Posterior vena cava (tissue), 2 donors: ENCODE data around the gene ARRDC5. TPM values are rescaled to one million over a fixed set of nuclear protein-coding genes. Genes with fewer than 3 reads are reported as not detected.
"Not testable (repeated sequence)": the region's sequence is repeated elsewhere in the genome, so short reads cannot be mapped to it uniquely, and the experiment has no call there.

Source experiments
- DNase-seq: peaks from one replicate; pipeline ENCODE4 v3.0.0-alpha.2; 2020; ENCODE audit warnings: low spot score
- intact Hi-C, 2 donors: fragments of 100-400 bp; cut with DNase I; formaldehyde crosslinking; loops; one replicate each; pipeline versions ENCODE4 v1.14.1 to v1.14.2; 2022 to 2023
- microRNA-seq, 2 donors: library from miRNA; unstranded; fragments of <30 nt; microRNA quantifications; one replicate each; pipeline ENCODE4 v1.2.0, GENCODE V29; 2020 to 2021; ENCODE audit warnings: borderline microRNAs expressed in 2 of 2
- total RNA-seq, 2 donors: library from RNA; stranded (reverse); fragmentation: NEBNext Ultra II Directional; extraction: Animal tissue kit (Norgen Biotek cat#: 25700); gene quantifications; one replicate each; pipeline ENCODE4 v1.2.1, GENCODE V29; 2021
- donor health status: DM: yes; HTN: yes; CAD: no.
- donor health status: DM: yes; HTN: yes; CAD: no.

The ARRDC5 gene
- total RNA-seq, 2 donors from 2014 or later = 0.29 to 0.56 TPM

DNA sequence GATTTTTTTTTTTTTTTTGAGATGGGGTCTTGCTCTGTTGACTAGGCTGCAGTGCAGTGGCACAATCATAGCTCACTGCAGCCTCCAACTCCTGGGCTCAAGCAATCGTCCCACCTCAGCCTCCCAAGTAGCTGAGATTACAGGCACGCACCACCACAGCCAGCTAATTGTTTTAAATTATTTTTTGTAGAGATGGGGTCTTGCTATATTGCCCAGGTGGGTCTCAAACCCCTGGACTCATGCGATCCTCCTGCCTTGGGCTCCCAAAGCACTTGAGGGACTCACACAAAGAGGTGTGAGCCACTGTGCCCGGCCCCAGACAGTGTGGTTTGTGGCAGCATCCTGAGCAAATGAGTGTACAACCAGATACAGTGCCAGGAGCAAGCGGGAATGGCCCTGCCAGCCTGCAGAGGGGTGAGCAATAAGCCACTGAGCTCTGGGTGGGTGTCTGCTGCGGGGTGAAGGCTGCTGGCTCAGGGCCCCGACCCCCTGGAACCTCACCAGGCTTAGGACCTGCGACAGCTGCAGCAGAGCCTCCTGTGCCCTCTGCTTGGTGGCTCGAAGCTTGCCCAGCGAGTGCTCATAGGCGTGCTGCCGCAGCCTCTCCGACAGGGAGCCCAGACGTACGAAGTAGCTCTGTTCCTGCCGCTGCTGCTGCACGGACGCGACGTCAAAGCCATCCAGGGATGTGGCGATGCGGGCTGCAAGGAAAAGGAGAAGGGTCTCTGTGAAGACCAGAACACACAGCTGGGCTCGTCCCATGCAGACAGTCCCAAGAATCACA lies 55.3 kb downstream of the ARRDC5 start:
- intact Hi-C loops = loop anchor here in 1 of 2 donors (1.0 kb wide), 1 partner anchor 38 kb away; no protein-coding TSS in a partner anchor

DNA sequence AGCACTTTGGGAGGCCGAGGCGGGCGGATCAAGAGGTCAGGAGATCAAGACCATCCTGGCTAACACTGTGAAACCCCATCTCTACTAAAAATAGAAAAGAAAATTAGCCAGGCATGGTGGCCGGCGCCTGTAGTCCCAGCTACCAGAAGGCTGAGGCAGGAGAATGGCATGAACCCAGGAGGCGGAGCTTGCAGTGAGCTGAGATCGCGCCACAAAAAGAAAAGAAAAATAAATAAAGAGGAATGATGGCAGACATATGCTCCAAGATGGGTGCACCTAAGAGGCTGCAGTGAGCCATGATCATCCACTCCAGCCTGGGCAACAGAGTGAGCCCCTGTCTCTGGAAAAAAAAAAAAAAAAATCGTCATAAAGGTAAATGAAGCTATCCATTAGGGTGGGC lies 56.7 kb downstream of the ARRDC5 start:
- intact Hi-C loops, DNase-seq: not testable (repeated sequence)

More for the DNA sequence above, 55.3 kb downstream of the ARRDC5 start:
- DNase-seq = no peak

DNA sequence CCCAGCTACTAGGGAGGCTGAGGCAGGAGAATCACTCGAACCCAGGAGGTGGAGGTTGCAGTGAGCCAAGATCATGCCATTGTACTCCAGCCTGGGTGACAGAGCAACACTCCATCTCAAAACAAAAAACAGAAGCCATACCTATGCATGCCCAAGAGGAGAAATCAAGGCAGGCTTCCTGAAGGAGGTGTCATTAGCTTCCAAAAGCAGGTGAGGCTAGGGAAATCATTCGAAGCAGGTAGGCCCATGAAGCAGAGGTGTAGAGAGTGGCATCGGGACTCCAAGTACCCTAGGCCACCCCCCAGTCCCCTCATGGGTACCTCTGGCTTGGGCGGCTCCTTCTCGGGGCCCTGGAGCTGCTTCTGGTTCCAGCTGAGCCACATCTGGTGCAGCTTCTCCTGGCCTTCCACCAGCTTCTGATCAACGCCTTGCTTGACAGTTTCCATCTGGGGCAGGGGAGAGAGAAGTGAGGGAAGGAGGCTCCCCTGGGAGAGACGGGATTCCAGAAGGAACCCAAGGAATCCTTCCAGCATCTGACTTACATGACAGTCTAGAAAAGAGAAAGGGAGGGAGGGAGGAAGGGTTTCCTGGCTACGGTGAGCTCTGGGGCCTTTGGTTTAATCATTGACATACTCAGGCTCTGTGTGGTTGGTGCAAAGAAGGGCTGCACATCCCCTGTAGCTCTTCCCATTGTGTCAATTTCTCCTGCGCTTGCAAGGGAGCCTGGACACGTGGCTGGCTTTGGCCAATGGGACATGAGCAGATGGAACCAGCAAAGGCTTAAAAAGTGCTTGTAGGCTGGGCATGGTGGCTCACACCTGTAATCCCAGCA lies 58.1 kb downstream of the ARRDC5 start:
- intact Hi-C loops = no loop called here
- DNase-seq = no peak

GRCh38 chr19:4843647-4843965 lies 59.1 kb downstream of the ARRDC5 start:
- intact Hi-C loops = no loop called here
- DNase-seq = no peak

Small RNAs within 50 kb of the gene (microRNA-seq; reads per million reads assigned to microRNA genes)
- 0 reads per million in 2 donors for gene MIR4747

Other genes with a start within 250 kb of the ARRDC5 start
- gene MYDGF, start 232.6 kb downstream of the ARRDC5 start, total RNA-seq = 10 to 100 TPM; 66.3 to 75.9 TPM
- 10 to 100 TPM; 42.1 to 50.3 TPM for gene DPP9, start 179.1 kb downstream of the ARRDC5 start, total RNA-seq
- 1 to 10 TPM; 7.7 to 9.1 TPM for gene FEM1A, start 111.2 kb downstream of the ARRDC5 start, total RNA-seq
- 10 to 100 TPM in 1 of 2 donors, 1 to 10 TPM in 1; 7.6 to 13.2 TPM for gene TICAM1, start 71.2 kb downstream of the ARRDC5 start, total RNA-seq
- 10 to 100 TPM; 56.6 to 88.6 TPM for gene PLIN3, start 35.2 kb downstream of the ARRDC5 start, total RNA-seq
- 1 to 10 TPM; 2.2 to 2.9 TPM for gene UHRF1, start 6.6 kb upstream of the ARRDC5 start, total RNA-seq
- 10 to 100 TPM; 31.0 to 31.4 TPM for gene KDM4B, start 66.2 kb upstream of the ARRDC5 start, total RNA-seq